GM18498 (cell line): ENCODE data around the gene SIRT3.
"Not testable (repeated sequence)": the region's sequence is repeated elsewhere in the genome, so short reads cannot be mapped to it uniquely, and the experiment has no call there.

Source experiments
- ATAC-seq: cut with Tn5 transposase; IDR thresholded peaks from one replicate; pipeline ENCODE4 v1.9.1; 2021; ENCODE audit warnings: mild to moderate bottlenecking, moderate library complexity; ENCODE audit not compliant: unreplicated experiment

SIRT3 gene

GRCh38 chr11:180242-180641, 55.9 kb downstream of the SIRT3 start:
- ATAC-seq, result not testable (repeated sequence)
